ENCODE data around the gene CNEP1R1.
A peak's percentile ranks its signal among the peaks of the same experiment; 100 is the strongest.

The CNEP1R1 gene

DNA sequence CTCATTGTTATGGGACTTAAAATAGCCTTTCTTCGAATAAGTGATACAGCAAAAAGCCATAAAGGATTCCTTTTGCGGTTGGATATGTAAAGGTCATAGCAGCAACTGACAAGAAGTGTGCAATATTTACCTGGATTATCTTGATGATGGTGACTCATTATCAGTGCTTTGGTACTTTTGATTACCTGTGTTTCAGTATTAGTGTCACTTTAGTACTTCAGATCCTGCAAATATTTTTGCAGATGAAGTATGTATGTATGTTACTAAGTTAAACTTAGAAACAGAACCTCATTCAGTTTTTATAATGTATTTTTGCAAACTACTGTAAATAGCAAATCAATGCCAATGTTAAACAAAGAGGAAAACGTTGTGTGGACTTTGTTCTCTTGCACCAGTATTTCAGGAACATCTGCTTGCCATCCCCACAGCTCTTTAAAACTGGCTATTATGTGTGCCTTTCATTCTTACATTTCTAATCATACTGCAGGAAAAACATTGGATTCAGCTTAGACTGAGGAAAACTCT lies 10.5 kb downstream of the CNEP1R1 start:
- Histone ChIP-seq H3K23ac (ENCODE audit: low read length in 2 of 2) (no peak overlapping the region), H2BK15ac (ENCODE audit: low read depth, poor library complexity, severe bottlenecking) (no peak overlapping the region), H3K27me3 (ENCODE audit: control insufficient read depth in 1 of 2, insufficient read depth in 1 of 2, low read length in 2 of 2) (no peaks in the 10 kb centered on the region), H2AFZ (ENCODE audit: low read depth, low read length) (no peak overlapping the region), H3K9me3 (ENCODE audit: control insufficient read depth, low read length) (no peaks in the 10 kb centered on the region), H4K91ac (ENCODE audit: low read length) (no peak overlapping the region), H3K4me2 (ENCODE audit: low read length, poor library complexity, severe bottlenecking) (no peak overlapping the region), H4K8ac (ENCODE audit: low read length) (no peak overlapping the region), H3K36me3 (ENCODE audit: control insufficient read depth in 1 of 2, insufficient read depth in 2 of 2, low read depth in 1 of 2, low read length in 2 of 2) (peaks cover 13 to 62% of the 10 kb centered on the region in 2 experiments), H2BK5ac (ENCODE audit: low read depth, low read length, poor library complexity, severe bottlenecking) (no peak overlapping the region), H3K79me1 (replicated peaks; ENCODE audit: low read length, poor library complexity, severe bottlenecking) (peaks cover 11% of the 10 kb centered on the region), H3K4me1 (ENCODE audit: control insufficient read depth, insufficient read depth, low read depth, low read length) (no peaks in the 10 kb centered on the region), H3K4me3 (ENCODE audit: insufficient read depth in 1 of 2, low read depth in 1 of 2, low read length in 2 of 2) (no peak overlapping the region), H3K27ac (ENCODE audit: low read length, poor library complexity, severe bottlenecking) (no peak overlapping the region), H3K4ac (ENCODE audit: low read depth in 1 of 2, low read length in 2 of 2) (no peak overlapping the region), H3K18ac (ENCODE audit: low read depth in 1 of 2, low read length in 2 of 2) (no peak overlapping the region), H2AK5ac (ENCODE audit: low read length, severe bottlenecking) (no peak overlapping the region), H3K14ac (ENCODE audit: low read length in 2 of 2) (no peak overlapping the region), H2BK12ac (ENCODE audit: low read length in 2 of 2) (no peak overlapping the region), H2BK120ac (ENCODE audit: low read depth, low read length) (no peak overlapping the region), H3K9ac (ENCODE audit: low read length) (no peak overlapping the region)
- DNase-seq = no peak
- WGBS = 96% methylated on average over 3 of the region's 3 CpGs

DNA sequence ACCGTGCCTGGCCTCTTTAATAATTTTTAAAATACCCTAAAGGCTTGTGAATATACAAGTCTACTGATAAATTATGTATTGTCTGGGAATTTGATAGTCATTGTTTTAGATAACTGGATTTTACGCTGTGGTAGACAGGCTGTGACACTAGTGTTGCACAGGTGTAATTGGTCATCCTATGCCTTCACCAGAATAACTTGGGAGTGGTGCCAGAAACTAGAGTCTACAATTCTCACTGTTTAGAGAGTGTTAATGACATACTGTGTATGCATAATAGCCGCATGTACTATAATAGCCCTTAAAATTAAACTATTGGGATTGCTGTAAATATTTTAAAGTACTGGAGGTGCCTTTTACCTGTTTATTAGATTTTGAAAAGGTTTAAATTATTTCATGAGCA lies 11.4 kb downstream of the CNEP1R1 start:
- no peaks in the 10 kb centered on the region for H3K4me1 ChIP-seq (ENCODE audit: control insufficient read depth, insufficient read depth, low read depth, low read length)
- no peak overlapping the region for H3K4me3 ChIP-seq (ENCODE audit: insufficient read depth in 1 of 2, low read depth in 1 of 2, low read length in 2 of 2)
- H3K18ac ChIP-seq (ENCODE audit: low read depth in 1 of 2, low read length in 2 of 2) = no peak overlapping the region
- H3K9ac ChIP-seq (ENCODE audit: low read length) = no peak overlapping the region
- no peak overlapping the region for H3K27ac ChIP-seq (ENCODE audit: low read length, poor library complexity, severe bottlenecking)
- peaks cover 8% of the 10 kb centered on the region for H3K79me1 ChIP-seq (replicated peaks; ENCODE audit: low read length, poor library complexity, severe bottlenecking)
- no peak overlapping the region for H4K91ac ChIP-seq (ENCODE audit: low read length)
- no peak overlapping the region for H2BK120ac ChIP-seq (ENCODE audit: low read depth, low read length)
- H3K14ac ChIP-seq (ENCODE audit: low read length in 2 of 2) = no peak overlapping the region
- no peak overlapping the region for H2AK5ac ChIP-seq (ENCODE audit: low read length, severe bottlenecking)
- no peaks in the 10 kb centered on the region for H3K27me3 ChIP-seq (ENCODE audit: control insufficient read depth in 1 of 2, insufficient read depth in 1 of 2, low read length in 2 of 2)
- H3K4ac ChIP-seq (ENCODE audit: low read depth in 1 of 2, low read length in 2 of 2) = no peak overlapping the region
- no peak overlapping the region for H2AFZ ChIP-seq (ENCODE audit: low read depth, low read length)
- H3K36me3 ChIP-seq (ENCODE audit: control insufficient read depth in 1 of 2, insufficient read depth in 2 of 2, low read depth in 1 of 2, low read length in 2 of 2) = peaks cover 13 to 53% of the 10 kb centered on the region in 2 experiments
- H3K23ac ChIP-seq (ENCODE audit: low read length in 2 of 2) = no peak overlapping the region
- WGBS = 96% methylated on average over 1 of the region's 3 CpGs
- H2BK5ac ChIP-seq (ENCODE audit: low read depth, low read length, poor library complexity, severe bottlenecking) = no peak overlapping the region
- H4K8ac ChIP-seq (ENCODE audit: low read length) = no peak overlapping the region
- DNase-seq = no peak
- no peak overlapping the region for H2BK12ac ChIP-seq (ENCODE audit: low read length in 2 of 2)
- no peak overlapping the region for H2BK15ac ChIP-seq (ENCODE audit: low read depth, poor library complexity, severe bottlenecking)
- no peaks in the 10 kb centered on the region for H3K9me3 ChIP-seq (ENCODE audit: control insufficient read depth, low read length)
- no peak overlapping the region for H3K4me2 ChIP-seq (ENCODE audit: low read length, poor library complexity, severe bottlenecking)

GRCh38 chr16:50037662-50038220 lies 12.7 kb downstream of the CNEP1R1 start:
- no peak overlapping the region for H4K8ac ChIP-seq (ENCODE audit: low read length)
- no peak overlapping the region for H2BK120ac ChIP-seq (ENCODE audit: low read depth, low read length)
- no peaks in the 10 kb centered on the region for H3K27me3 ChIP-seq (ENCODE audit: control insufficient read depth in 1 of 2, insufficient read depth in 1 of 2, low read length in 2 of 2)
- peak; percentile 8 for DNase-seq
- no peak overlapping the region for H3K4ac ChIP-seq (ENCODE audit: low read depth in 1 of 2, low read length in 2 of 2)
- H3K14ac ChIP-seq (ENCODE audit: low read length in 2 of 2) = no peak overlapping the region
- H2BK12ac ChIP-seq (ENCODE audit: low read length in 2 of 2) = no peak overlapping the region
- WGBS = 83% methylated on average over 1 of the region's 2 CpGs
- no peak overlapping the region for H4K91ac ChIP-seq (ENCODE audit: low read length)
- no peak overlapping the region for H2BK5ac ChIP-seq (ENCODE audit: low read depth, low read length, poor library complexity, severe bottlenecking)
- H3K4me3 ChIP-seq (ENCODE audit: insufficient read depth in 1 of 2, low read depth in 1 of 2, low read length in 2 of 2) = no peak overlapping the region
- no peak overlapping the region for H3K23ac ChIP-seq (ENCODE audit: low read length in 2 of 2)
- peaks cover 2% of the 10 kb centered on the region for H3K79me1 ChIP-seq (replicated peaks; ENCODE audit: low read length, poor library complexity, severe bottlenecking)
- H3K4me1 ChIP-seq (ENCODE audit: control insufficient read depth, insufficient read depth, low read depth, low read length) = no peaks in the 10 kb centered on the region
- no peak overlapping the region for H2AK5ac ChIP-seq (ENCODE audit: low read length, severe bottlenecking)
- no peak overlapping the region for H3K27ac ChIP-seq (ENCODE audit: low read length, poor library complexity, severe bottlenecking)
- peaks cover 9 to 41% of the 10 kb centered on the region in 2 experiments for H3K36me3 ChIP-seq (ENCODE audit: control insufficient read depth in 1 of 2, insufficient read depth in 2 of 2, low read depth in 1 of 2, low read length in 2 of 2)
- H3K4me2 ChIP-seq (ENCODE audit: low read length, poor library complexity, severe bottlenecking) = no peak overlapping the region
- H3K9ac ChIP-seq (ENCODE audit: low read length) = no peak overlapping the region
- H3K9me3 ChIP-seq (ENCODE audit: control insufficient read depth, low read length) = no peaks in the 10 kb centered on the region
- H3K18ac ChIP-seq (ENCODE audit: low read depth in 1 of 2, low read length in 2 of 2) = no peak overlapping the region
- no peak overlapping the region for H2BK15ac ChIP-seq (ENCODE audit: low read depth, poor library complexity, severe bottlenecking)
- H2AFZ ChIP-seq (ENCODE audit: low read depth, low read length) = no peak overlapping the region

GRCh38 chr16:50038286-50038685 lies 13.3 kb downstream of the CNEP1R1 start:
- no peak overlapping the region for H2BK15ac ChIP-seq (ENCODE audit: low read depth, poor library complexity, severe bottlenecking)
- WGBS = 97% methylated on average over 3 of the region's 4 CpGs
- peaks cover 9 to 36% of the 10 kb centered on the region in 2 experiments for H3K36me3 ChIP-seq (ENCODE audit: control insufficient read depth in 1 of 2, insufficient read depth in 2 of 2, low read depth in 1 of 2, low read length in 2 of 2)
- H3K23ac ChIP-seq (ENCODE audit: low read length in 2 of 2) = no peak overlapping the region
- no peak overlapping the region for H4K91ac ChIP-seq (ENCODE audit: low read length)
- no peak overlapping the region for H3K27ac ChIP-seq (ENCODE audit: low read length, poor library complexity, severe bottlenecking)
- no peaks in the 10 kb centered on the region for H3K27me3 ChIP-seq (ENCODE audit: control insufficient read depth in 1 of 2, insufficient read depth in 1 of 2, low read length in 2 of 2)
- H3K9ac ChIP-seq (ENCODE audit: low read length) = no peak overlapping the region
- no peaks in the 10 kb centered on the region for H3K4me1 ChIP-seq (ENCODE audit: control insufficient read depth, insufficient read depth, low read depth, low read length)
- DNase-seq = no peak
- H2BK5ac ChIP-seq (ENCODE audit: low read depth, low read length, poor library complexity, severe bottlenecking) = no peak overlapping the region
- H3K4ac ChIP-seq (ENCODE audit: low read depth in 1 of 2, low read length in 2 of 2) = no peak overlapping the region
- no peak overlapping the region for H3K14ac ChIP-seq (ENCODE audit: low read length in 2 of 2)
- no peak overlapping the region for H2BK120ac ChIP-seq (ENCODE audit: low read depth, low read length)
- H3K4me2 ChIP-seq (ENCODE audit: low read length, poor library complexity, severe bottlenecking) = no peak overlapping the region
- H3K9me3 ChIP-seq (ENCODE audit: control insufficient read depth, low read length) = no peaks in the 10 kb centered on the region
- no peak overlapping the region for H2AFZ ChIP-seq (ENCODE audit: low read depth, low read length)
- no peak overlapping the region for H3K18ac ChIP-seq (ENCODE audit: low read depth in 1 of 2, low read length in 2 of 2)
- no peak overlapping the region for H4K8ac ChIP-seq (ENCODE audit: low read length)
- no peak overlapping the region for H2AK5ac ChIP-seq (ENCODE audit: low read length, severe bottlenecking)
- H3K4me3 ChIP-seq (ENCODE audit: insufficient read depth in 1 of 2, low read depth in 1 of 2, low read length in 2 of 2) = no peak overlapping the region
- peaks cover 2% of the 10 kb centered on the region for H3K79me1 ChIP-seq (replicated peaks; ENCODE audit: low read length, poor library complexity, severe bottlenecking)
- no peak overlapping the region for H2BK12ac ChIP-seq (ENCODE audit: low read length in 2 of 2)
